Measurements from ENCODE around the gene LRRC56. TPM values are rescaled to one million over a fixed set of nuclear protein-coding genes. Genes with fewer than 3 reads are reported as not detected.

The LRRC56 gene
- total and polyA plus RNA-seq, 2 donors (not counting 1 experiment from before 2014, with no cell fraction given) = 11.8 to 15.8 TPM

DNA sequence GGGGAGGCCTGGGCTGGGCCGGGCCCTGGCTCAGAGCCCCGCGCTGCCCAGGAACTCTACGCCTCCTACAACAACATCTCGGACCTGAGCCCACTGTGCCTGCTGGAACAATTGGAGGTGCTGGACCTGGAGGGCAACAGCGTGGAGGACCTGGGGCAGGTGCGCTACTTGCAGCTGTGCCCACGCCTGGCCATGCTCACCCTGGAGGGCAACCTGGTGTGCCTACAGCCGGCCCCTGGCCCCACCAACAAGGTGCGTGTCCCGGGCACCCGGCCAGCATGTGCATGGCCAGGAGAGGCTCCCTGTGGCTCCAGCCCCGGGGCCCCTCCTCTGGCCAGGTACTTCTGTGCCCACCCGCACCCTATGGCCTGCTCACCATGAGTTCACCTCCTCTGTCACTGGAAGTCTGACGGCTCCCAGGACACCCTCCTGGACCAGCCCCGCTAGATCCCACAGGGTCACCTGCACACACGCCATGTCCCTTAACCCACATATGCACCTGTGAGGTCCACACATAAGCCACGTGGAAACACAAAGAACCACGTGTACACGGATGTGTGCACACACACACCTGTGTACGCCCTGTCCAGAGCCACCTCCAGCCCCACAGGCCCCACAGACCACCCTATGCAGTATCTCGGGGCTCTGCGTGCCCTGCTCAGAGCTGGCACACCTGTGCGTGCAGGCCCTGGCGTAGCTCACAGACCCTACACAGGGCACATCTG, 12.9 kb downstream of the LRRC56 start:
- no peaks in the 10 kb centered on the region for H3K9me3 Mint-ChIP-seq (ENCODE audit: insufficient read depth)
- intact Hi-C loops (cut with micrococcal nuclease) = no loop called here
- H3K79me2 ChIP-seq (ENCODE audit: control insufficient read depth, insufficient read depth, low read length) = no peaks in the 10 kb centered on the region
- H3K27ac ChIP-seq (ENCODE audit: low read length in 2 of 2) = no peak overlapping the region
- peaks cover 8 to 16% of the 10 kb centered on the region in 2 donors for H3K4me1 ChIP-seq (ENCODE audit: control insufficient read depth in 2 of 2, insufficient read depth in 2 of 2, low read length in 2 of 2)
- no peak overlapping the region for H3K4me3 ChIP-seq (ENCODE audit: control extremely low read depth in 1 of 5, extremely low read depth in 1 of 5, insufficient read depth in 1 of 5, low read depth in 2 of 5, low read length in 4 of 5)
- no peaks in the 10 kb centered on the region for H3K9me3 ChIP-seq (ENCODE audit: control extremely low read depth in 1 of 3, control insufficient read depth in 2 of 3, insufficient read depth in 1 of 3, low read length in 2 of 3)
- no peak overlapping the region for H3K4me3 Mint-ChIP-seq
- H3K27me3 ChIP-seq (replicated peaks in 1 of 4; ENCODE audit: control extremely low read depth in 1 of 4, control insufficient read depth in 3 of 4, insufficient read depth in 4 of 4, low read length in 3 of 4) = peaks cover 0 to 4% (median 2%) of the 10 kb centered on the region in 4 experiments
- DNase-seq = no peak
- H4K20me1 ChIP-seq (ENCODE audit: control insufficient read depth, insufficient read depth, low read length, poor library complexity, severe bottlenecking) = peaks cover 11% of the 10 kb centered on the region
- WGBS (ENCODE audit: insufficient coverage) = 98% methylated on average over 25 of the region's 25 CpGs
- ChIA-PET CTCF (interaction anchor here (1.0 kb wide), 1 partner anchor 173 kb away, joined by 6 read pairs; no protein-coding TSS in a partner anchor), POLR2A (interaction anchor here (0.7 kb wide), 1 partner anchor 183 kb away, joined by 3 read pairs; no protein-coding TSS in a partner anchor)
- no peak for ATAC-seq (ENCODE audit: low read depth)
- H3K27ac Mint-ChIP-seq = no peak overlapping the region
- TF ChIP-seq, protein P1, sequence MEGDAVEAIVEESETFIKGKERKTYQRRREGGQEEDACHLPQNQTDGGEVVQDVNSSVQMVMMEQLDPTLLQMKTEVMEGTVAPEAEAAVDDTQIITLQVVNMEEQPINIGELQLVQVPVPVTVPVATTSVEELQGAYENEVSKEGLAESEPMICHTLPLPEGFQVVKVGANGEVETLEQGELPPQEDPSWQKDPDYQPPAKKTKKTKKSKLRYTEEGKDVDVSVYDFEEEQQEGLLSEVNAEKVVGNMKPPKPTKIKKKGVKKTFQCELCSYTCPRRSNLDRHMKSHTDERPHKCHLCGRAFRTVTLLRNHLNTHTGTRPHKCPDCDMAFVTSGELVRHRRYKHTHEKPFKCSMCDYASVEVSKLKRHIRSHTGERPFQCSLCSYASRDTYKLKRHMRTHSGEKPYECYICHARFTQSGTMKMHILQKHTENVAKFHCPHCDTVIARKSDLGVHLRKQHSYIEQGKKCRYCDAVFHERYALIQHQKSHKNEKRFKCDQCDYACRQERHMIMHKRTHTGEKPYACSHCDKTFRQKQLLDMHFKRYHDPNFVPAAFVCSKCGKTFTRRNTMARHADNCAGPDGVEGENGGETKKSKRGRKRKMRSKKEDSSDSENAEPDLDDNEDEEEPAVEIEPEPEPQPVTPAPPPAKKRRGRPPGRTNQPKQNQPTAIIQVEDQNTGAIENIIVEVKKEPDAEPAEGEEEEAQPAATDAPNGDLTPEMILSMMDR (IDR thresholded peaks at IDR 0.05) = no peak
- no peak for TF ChIP-seq EZH2 (IDR thresholded peaks at IDR 0.05; ENCODE audit: borderline replicate concordance, insufficient read depth, low read depth, low read length, poor library complexity, severe bottlenecking)
- no peak overlapping the region for H3K9ac ChIP-seq (ENCODE audit: low read length)
- no peak overlapping the region for H3K4me2 ChIP-seq (replicated peaks; ENCODE audit: low read depth, low read length, poor library complexity, severe bottlenecking)
- no peaks in the 10 kb centered on the region for H3K27me3 Mint-ChIP-seq
- peaks cover 0 to 7% of the 10 kb centered on the region in 2 experiments for H3K36me3 ChIP-seq (replicated peaks in 1 of 2; ENCODE audit: control extremely low read depth in 1 of 2, control insufficient read depth in 1 of 2, extremely low read depth in 1 of 2, insufficient read depth in 2 of 2, low read length in 1 of 2)
- no peak overlapping the region for H2AFZ ChIP-seq (ENCODE audit: insufficient read depth, low read depth, low read length, poor library complexity, severe bottlenecking)
- peaks cover 10% of the 10 kb centered on the region for H3K4me1 Mint-ChIP-seq

DNA sequence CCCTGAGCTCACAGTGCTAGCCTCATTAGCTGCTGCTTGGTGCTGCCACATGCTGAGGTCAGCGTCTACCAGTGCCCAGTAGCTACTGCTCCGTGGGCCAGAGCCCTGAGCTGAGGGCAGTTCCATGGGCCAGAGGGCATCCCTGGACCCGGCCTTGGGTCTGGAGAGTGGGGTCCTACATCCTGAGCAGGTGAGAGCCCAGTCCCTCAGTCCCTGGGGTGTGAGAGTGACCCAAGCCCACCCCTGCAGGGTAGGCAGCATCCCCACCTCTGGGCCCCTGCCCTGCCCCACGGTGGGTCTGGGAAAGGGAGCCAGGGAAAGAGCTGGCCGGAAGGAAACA, 13.4 kb downstream of the LRRC56 start:
- H3K4me2 ChIP-seq (replicated peaks; ENCODE audit: low read depth, low read length, poor library complexity, severe bottlenecking) = no peak overlapping the region
- H3K27ac ChIP-seq (ENCODE audit: low read length in 2 of 2) = no peak overlapping the region
- peaks cover 0 to 4% (median 2%) of the 10 kb centered on the region in 4 experiments for H3K27me3 ChIP-seq (replicated peaks in 1 of 4; ENCODE audit: control extremely low read depth in 1 of 4, control insufficient read depth in 3 of 4, insufficient read depth in 4 of 4, low read length in 3 of 4)
- ChIA-PET POLR2A (interaction anchor here (0.7 kb wide), 1 partner anchor 183 kb away, joined by 3 read pairs; no protein-coding TSS in a partner anchor), CTCF (interaction anchor here (0.5 to 1.0 kb wide), 2 partner anchors 173 to 346 kb away, joined by 3 to 6 read pairs; no protein-coding TSS in a partner anchor)
- H3K27ac Mint-ChIP-seq = no peak overlapping the region
- peaks cover 0 to 7% of the 10 kb centered on the region in 2 experiments for H3K36me3 ChIP-seq (replicated peaks in 1 of 2; ENCODE audit: control extremely low read depth in 1 of 2, control insufficient read depth in 1 of 2, extremely low read depth in 1 of 2, insufficient read depth in 2 of 2, low read length in 1 of 2)
- H3K4me1 ChIP-seq (ENCODE audit: control insufficient read depth in 2 of 2, insufficient read depth in 2 of 2, low read length in 2 of 2) = peaks cover 8 to 16% of the 10 kb centered on the region in 2 donors
- no peak overlapping the region for H3K4me3 ChIP-seq (ENCODE audit: control extremely low read depth in 1 of 5, extremely low read depth in 1 of 5, insufficient read depth in 1 of 5, low read depth in 2 of 5, low read length in 4 of 5)
- H4K20me1 ChIP-seq (ENCODE audit: control insufficient read depth, insufficient read depth, low read length, poor library complexity, severe bottlenecking) = peaks cover 11% of the 10 kb centered on the region
- no peaks in the 10 kb centered on the region for H3K79me2 ChIP-seq (ENCODE audit: control insufficient read depth, insufficient read depth, low read length)
- no peaks in the 10 kb centered on the region for H3K9me3 ChIP-seq (ENCODE audit: control extremely low read depth in 1 of 3, control insufficient read depth in 2 of 3, insufficient read depth in 1 of 3, low read length in 2 of 3)
- TF ChIP-seq, protein P1 (IDR thresholded peaks at IDR 0.05) = no peak
- no peak for TF ChIP-seq EZH2 (IDR thresholded peaks at IDR 0.05; ENCODE audit: borderline replicate concordance, insufficient read depth, low read depth, low read length, poor library complexity, severe bottlenecking)
- intact Hi-C loops (cut with micrococcal nuclease) = no loop called here
- H3K4me3 Mint-ChIP-seq = no peak overlapping the region
- DNase-seq = no peak
- H3K27me3 Mint-ChIP-seq = no peaks in the 10 kb centered on the region
- no peak overlapping the region for H2AFZ ChIP-seq (ENCODE audit: insufficient read depth, low read depth, low read length, poor library complexity, severe bottlenecking)
- H3K9me3 Mint-ChIP-seq (ENCODE audit: insufficient read depth) = no peaks in the 10 kb centered on the region
- ATAC-seq (ENCODE audit: low read depth) = no peak
- H3K4me1 Mint-ChIP-seq = peaks cover 10% of the 10 kb centered on the region
- 87% methylated on average over 3 of the region's 5 CpGs for WGBS (ENCODE audit: insufficient coverage)
- H3K9ac ChIP-seq (ENCODE audit: low read length) = no peak overlapping the region

Data from B cell (primary cell).